GM12878 (cell line): ENCODE results near the gene NDUFAF5. TPM values are rescaled to one million over a fixed set of nuclear protein-coding genes. Genes with fewer than 3 reads are reported as not detected.

Experiments used
- ATAC-seq: fragments of 200-7000 bp; cut with Tn5 transposase; 3 replicates; pipeline ENCODE4 v1.9.1; 2020; ENCODE audit warnings: mild to moderate bottlenecking, moderate library complexity
- BruUV-seq: library from RNA; stranded (reverse); fragments of 400-500 nt; replicated peaks from 2 replicates; lab custom pipeline; 2021; lab: Mats Ljungman, UMichigan
- CTCF ChIA-PET: fragments of 300-600 bp; sonication (Branson Sonifier 250); formaldehyde crosslinking; extraction: SDS; loops from one replicate; lab custom pipeline; 2021; ENCODE audit warnings: inconsistent platforms; lab: Yijun Ruan, JAX
- POLR2A ChIA-PET: fragments of 350-600 bp; formaldehyde crosslinking; extraction: SDS; loops from one replicate; lab custom pipeline; 2021; ENCODE audit warnings: inconsistent platforms; lab: Charles Lee
- RAD21 ChIA-PET: fragments of 300-600 bp; sonication (Branson Sonifier 250); formaldehyde crosslinking; loops from one replicate; lab custom pipeline; 2023; ENCODE audit warnings: antibody characterized with exemption; ENCODE audit not compliant: unreplicated experiment; lab: Charles Lee
- SMC1A ChIA-PET: fragments of 300-600 bp; sonication (Branson Sonifier 250); formaldehyde crosslinking; loops from one replicate; lab custom pipeline; 2023; ENCODE audit not compliant: unreplicated experiment, uncharacterized antibody; lab: Charles Lee
- DNase-seq: peaks from one replicate; pipeline ENCODE4 v3.0.0-alpha.2; 2011; ENCODE audit warnings: low read depth, low spot score
- FAIRE-seq: peaks from 3 replicates; lab custom pipeline; 2011; peaks lifted over from hg19 to GRCh38; lab: Jason Lieb, UNC
- H2AFZ ChIP-seq: 2 replicates; pipeline ENCODE4 v1.6.0; 2011; ENCODE audit warnings: low read depth, low read length, control low read depth; ENCODE audit not compliant: control insufficient read depth
- H3K27ac ChIP-seq: 2 replicates; pipeline ENCODE4 v1.5.1; 2011; ENCODE audit warnings: control low read depth; ENCODE audit not compliant: control insufficient read depth, insufficient read depth
- H3K27me3 ChIP-seq, 2 experiments: replicated peaks in 1 of 2; 2 replicates each; pipeline versions ENCODE4 v1.6.0 to v1.6.1; 2011; ENCODE audit warnings: low read length in 1 of 2; ENCODE audit not compliant: control insufficient read depth in 2 of 2, insufficient read depth in 2 of 2
- H3K36me3 ChIP-seq, 2 experiments: 2 replicates each; pipeline ENCODE4 v1.5.1; 2011; ENCODE audit warnings: low read length in 1 of 2; ENCODE audit not compliant: control insufficient read depth in 2 of 2, insufficient read depth in 2 of 2
- H3K4me1 ChIP-seq: 2 replicates; pipeline ENCODE4 v1.6.1; 2011; ENCODE audit warnings: mild to moderate bottlenecking, low read length, moderate library complexity, mixed read lengths; ENCODE audit not compliant: control insufficient read depth, insufficient read depth
- H3K4me2 ChIP-seq: 2 replicates; pipeline ENCODE4 v1.6.0; 2011; ENCODE audit warnings: control low read depth; ENCODE audit not compliant: control insufficient read depth, insufficient read depth
- H3K4me3 ChIP-seq: fragments of 200-600 bp; sonication (generic); 2 replicates; pipeline ENCODE4 v1.5.1; 2016
- H3K79me2 ChIP-seq: 2 replicates; pipeline ENCODE4 v1.6.0; 2011; ENCODE audit warnings: low read length; ENCODE audit not compliant: control insufficient read depth, insufficient read depth
- H3K9ac ChIP-seq: 2 replicates; pipeline ENCODE4 v1.8.0; 2011; ENCODE audit warnings: low read length, control low read depth, mixed read lengths; ENCODE audit not compliant: control insufficient read depth, insufficient read depth
- H3K9me3 ChIP-seq: replicated peaks from 3 replicates; pipeline ENCODE4 v1.5.1; 2011; ENCODE audit warnings: mild to moderate bottlenecking, low read length; ENCODE audit not compliant: control insufficient read depth, insufficient read depth
- H4K20me1 ChIP-seq: 2 replicates; pipeline ENCODE4 v1.6.0; 2011; ENCODE audit not compliant: control insufficient read depth, insufficient read depth
- BMI1 ChIP-seq: fragments of 450-650 bp; IDR thresholded peaks from 2 replicates; pipeline ENCODE4 v1.6.1; 2016; ENCODE audit warnings: mild to moderate bottlenecking, moderate library complexity, borderline replicate concordance
- CREM ChIP-seq: IDR thresholded peaks from 2 replicates; pipeline ENCODE4 v1.6.1; 2014; ENCODE audit warnings: antibody characterized with exemption, low read depth
- FOXM1 ChIP-seq: IDR thresholded peaks from 2 replicates; pipeline ENCODE4 v1.6.1; 2012; ENCODE audit warnings: low read depth, mild to moderate bottlenecking, inconsistent platforms, low read length, moderate library complexity
- MAX ChIP-seq: IDR thresholded peaks from 2 replicates; pipeline ENCODE4 v1.6.1; 2012; ENCODE audit warnings: low read depth, low read length, improper control_type of control experiment
- MTA3 ChIP-seq: IDR thresholded peaks from 2 replicates; pipeline ENCODE4 v1.6.1; 2012; ENCODE audit warnings: low read length, inconsistent platforms, borderline replicate concordance
- NRF1 ChIP-seq: conservative IDR thresholded peaks from 2 replicates; pipeline ENCODE4 v1.6.1; 2011; ENCODE audit warnings: mild to moderate bottlenecking, low read depth, low read length, improper control_type of control experiment
- POLR2AphosphoS2 ChIP-seq: IDR thresholded peaks from 2 replicates; pipeline ENCODE4 v1.6.1; 2011; ENCODE audit warnings: low read depth, mild to moderate bottlenecking, low read length, improper control_type of control experiment, moderate library complexity
- YY1 ChIP-seq: IDR thresholded peaks from 2 replicates; pipeline ENCODE4 v1.6.1; 2011; ENCODE audit warnings: low read depth, mild to moderate bottlenecking, low read length
- ZNF687 ChIP-seq: fragments of 450-650 bp; IDR thresholded peaks from 2 replicates; pipeline ENCODE4 v1.6.1; 2017; ENCODE audit warnings: mild to moderate bottlenecking, moderate library complexity
- WGBS: methylation state at CpG from one replicate; pipeline ENCODE4 v1.1.6; 2016; ENCODE audit warnings: low lambda C conversion rate; ENCODE audit not compliant: insufficient replicate concordance, insufficient coverage; ENCODE audit errors: missing lambda C conversion rate; 5-methylcytosine and 5-hydroxymethylcytosine counted together
- in situ Hi-C: fragments of 300-500 bp; cut with MboI; formaldehyde crosslinking; loops from 9 replicates; pipeline ENCODE4 v1.14.3; 2018; ENCODE audit warnings: mixed read lengths
- intact Hi-C: fragments of 100-400 bp; cut with micrococcal nuclease; formaldehyde crosslinking; loops from one replicate; pipeline ENCODE4 v1.14.2; 2022; ENCODE audit not compliant: unreplicated experiment
- polyA plus RNA-seq, 11 experiments: library from polyadenylated mRNA; depleted of rRNA in 4 of 11; unstranded in 6 of 11; stranded (reverse) in 5 of 11; fragments of >200 nt; fragmentation: Nextera tagmentation in 4 of 11; fragmentation: Illumina TruSeq in 1 of 11; extraction: Ambion mirVana in 4 of 11; extraction: Trizol in 1 of 11; gene quantifications; 1 replicate in 1 of 11; 2 replicates in 10 of 11; pipeline versions ENCODE4 v1.2.1 to v1.2.3, GENCODE V29; 2011 to 2016; ENCODE audit warnings: inconsistent platforms in 2 of 11, missing spikeins in 2 of 11, low read depth in 1 of 11
- total RNA-seq, 4 experiments: library from RNA; depleted of rRNA in 3 of 4; stranded (reverse); fragments of >200 nt in 3 of 4; fragmentation: Illumina TruSeq in 1 of 4; extraction: Trizol in 1 of 4; gene quantifications; 2 replicates each; pipeline versions ENCODE4 v1.2.1 to v1.2.3, GENCODE V29; 2013 to 2021
- TF ChIP-seq, protein P1 (sequence below), 3 experiments: IDR thresholded peaks in 2 of 3; conservative IDR thresholded peaks in 1 of 3; 2 replicates each; pipeline ENCODE4 v1.5.1; 2011; ENCODE audit warnings: low read depth in 3 of 3, low read length in 3 of 3, mild to moderate bottlenecking in 3 of 3, control low read depth in 2 of 3, moderate library complexity in 2 of 3, inconsistent platforms in 1 of 3, mixed read lengths in 1 of 3; ENCODE audit not compliant: control insufficient read depth in 2 of 3, insufficient read depth in 1 of 3; ENCODE audit errors: extremely low read depth in 1 of 3
- TF ChIP-seq, protein P2 (sequence below): fragments of 450-650 bp; IDR thresholded peaks from 2 replicates; pipeline ENCODE4 v1.6.1; 2018; ENCODE audit warnings: borderline replicate concordance, mild to moderate bottlenecking; ENCODE audit not compliant: partially characterized antibody

Gene NDUFAF5
- total and polyA plus RNA-seq, 10 of the 15 experiments (the other 5 are each of a cell fraction or from before 2014, with no cell fraction given) = 15.6 to 36.9 (median 28.0) TPM

DNA sequence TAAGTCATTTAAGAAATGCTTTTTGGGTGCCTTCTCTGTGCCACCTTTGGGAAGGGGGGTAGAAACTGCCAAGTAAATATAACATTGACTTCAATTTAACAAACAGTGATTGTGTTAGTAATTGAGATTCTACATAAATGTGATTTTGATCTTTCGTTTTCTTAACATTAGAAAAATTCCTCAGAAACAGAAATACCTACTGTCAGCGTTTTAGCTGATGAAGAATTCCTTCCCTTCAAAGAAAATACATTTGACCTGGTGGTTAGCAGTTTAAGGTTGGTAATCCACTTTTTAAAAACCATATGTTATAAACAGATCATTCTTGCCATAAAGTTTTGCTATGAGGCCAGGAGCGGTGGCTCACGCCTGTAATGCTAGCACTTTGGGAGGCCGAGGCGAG lies 9.8 kb downstream of the NDUFAF5 start:
- POLR2A ChIA-PET = no interaction called here
- H3K27me3 ChIP-seq = no peaks in the 10 kb centered on the region
- no peaks in the 10 kb centered on the region for H3K9me3 ChIP-seq
- H3K4me3 ChIP-seq = no peak overlapping the region
- in situ Hi-C loops = loop anchor here (25.0 kb wide), 1 partner anchor 332 kb away; no protein-coding TSS in a partner anchor
- no peak for DNase-seq
- H3K4me2 ChIP-seq = no peak overlapping the region
- no peaks in the 10 kb centered on the region for H3K4me1 ChIP-seq
- H3K79me2 ChIP-seq = no peaks in the 10 kb centered on the region
- WGBS = 97% methylated on average over 6 of the region's 6 CpGs
- no peak overlapping the region for H2AFZ ChIP-seq
- H4K20me1 ChIP-seq = no peaks in the 10 kb centered on the region
- no peak for ATAC-seq
- no peak overlapping the region for H3K9ac ChIP-seq
- no TSS peak for BruUV-seq
- RAD21 ChIA-PET = no interaction called here
- H3K27ac ChIP-seq = no peak overlapping the region
- SMC1A ChIA-PET = interaction anchor here (1.8 kb wide), 1 partner anchor 24 kb away, joined by 5 read pairs; no protein-coding TSS in a partner anchor
- no peak for FAIRE-seq
- peaks cover 2 to 22% of the 10 kb centered on the region in 2 experiments; a peak in 2 of 4 replicates for H3K36me3 ChIP-seq
- intact Hi-C loops = no loop called here
- CTCF ChIA-PET = interaction anchor here (0.5 kb wide), 1 partner anchor 129 kb away, joined by 3 read pairs; no protein-coding TSS in a partner anchor
- TF ChIP-seq MTA3 = no peak
- TF ChIP-seq POLR2AphosphoS2 = no peak
- no peak for TF ChIP-seq FOXM1
- TF ChIP-seq CREM = no peak
- TF ChIP-seq NRF1 = no peak
- TF ChIP-seq, protein P1, sequence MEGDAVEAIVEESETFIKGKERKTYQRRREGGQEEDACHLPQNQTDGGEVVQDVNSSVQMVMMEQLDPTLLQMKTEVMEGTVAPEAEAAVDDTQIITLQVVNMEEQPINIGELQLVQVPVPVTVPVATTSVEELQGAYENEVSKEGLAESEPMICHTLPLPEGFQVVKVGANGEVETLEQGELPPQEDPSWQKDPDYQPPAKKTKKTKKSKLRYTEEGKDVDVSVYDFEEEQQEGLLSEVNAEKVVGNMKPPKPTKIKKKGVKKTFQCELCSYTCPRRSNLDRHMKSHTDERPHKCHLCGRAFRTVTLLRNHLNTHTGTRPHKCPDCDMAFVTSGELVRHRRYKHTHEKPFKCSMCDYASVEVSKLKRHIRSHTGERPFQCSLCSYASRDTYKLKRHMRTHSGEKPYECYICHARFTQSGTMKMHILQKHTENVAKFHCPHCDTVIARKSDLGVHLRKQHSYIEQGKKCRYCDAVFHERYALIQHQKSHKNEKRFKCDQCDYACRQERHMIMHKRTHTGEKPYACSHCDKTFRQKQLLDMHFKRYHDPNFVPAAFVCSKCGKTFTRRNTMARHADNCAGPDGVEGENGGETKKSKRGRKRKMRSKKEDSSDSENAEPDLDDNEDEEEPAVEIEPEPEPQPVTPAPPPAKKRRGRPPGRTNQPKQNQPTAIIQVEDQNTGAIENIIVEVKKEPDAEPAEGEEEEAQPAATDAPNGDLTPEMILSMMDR (IDR thresholded peaks at IDR 0.05 in 2 of 3, conservative IDR thresholded peaks at IDR 0.05 in 1 of 3; ENCODE audit: control insufficient read depth in 2 of 3, extremely low read depth in 1 of 3, insufficient read depth in 1 of 3, low read depth in 3 of 3, low read length in 3 of 3) = no peak
- TF ChIP-seq ZNF687 = no peak
- TF ChIP-seq BMI1 = no peak
- no peak for TF ChIP-seq YY1
- TF ChIP-seq MAX = no peak
- TF ChIP-seq, protein P2, sequence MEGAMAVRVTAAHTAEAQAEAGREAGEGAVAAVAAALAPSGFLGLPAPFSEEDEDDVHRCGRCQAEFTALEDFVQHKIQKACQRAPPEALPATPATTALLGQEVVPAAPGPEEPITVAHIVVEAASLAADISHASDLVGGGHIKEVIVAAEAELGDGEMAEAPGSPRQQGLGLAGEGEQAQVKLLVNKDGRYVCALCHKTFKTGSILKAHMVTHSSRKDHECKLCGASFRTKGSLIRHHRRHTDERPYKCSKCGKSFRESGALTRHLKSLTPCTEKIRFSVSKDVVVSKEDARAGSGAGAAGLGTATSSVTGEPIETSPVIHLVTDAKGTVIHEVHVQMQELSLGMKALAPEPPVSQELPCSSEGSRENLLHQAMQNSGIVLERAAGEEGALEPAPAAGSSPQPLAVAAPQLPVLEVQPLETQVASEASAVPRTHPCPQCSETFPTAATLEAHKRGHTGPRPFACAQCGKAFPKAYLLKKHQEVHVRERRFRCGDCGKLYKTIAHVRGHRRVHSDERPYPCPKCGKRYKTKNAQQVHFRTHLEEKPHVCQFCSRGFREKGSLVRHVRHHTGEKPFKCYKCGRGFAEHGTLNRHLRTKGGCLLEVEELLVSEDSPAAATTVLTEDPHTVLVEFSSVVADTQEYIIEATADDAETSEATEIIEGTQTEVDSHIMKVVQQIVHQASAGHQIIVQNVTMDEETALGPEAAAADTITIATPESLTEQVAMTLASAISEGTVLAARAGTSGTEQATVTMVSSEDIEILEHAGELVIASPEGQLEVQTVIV = no peak
